T-helper 2 cell treated with Interferon-gamma antibody and Interleukin-4, amounts not matched to agents 100 ng/mL and 5 ng/mL, for 36 hours (primary cell): ENCODE measurements around the gene MON1A. TPM values are rescaled to one million over a fixed set of nuclear protein-coding genes. Genes with fewer than 3 reads are reported as not detected.

Experiments
- intact Hi-C: fragments of 100-400 bp; cut with micrococcal nuclease; formaldehyde crosslinking; loops from one replicate; pipeline ENCODE4 v1.15.1; 2023
- total RNA-seq: library from RNA; stranded (reverse); gene quantifications from 2 replicates; pipeline ENCODE4 v1.2.3, GENCODE V29; 2022

Gene MON1A
- 13.5 and 14.4 TPM in 2 replicates for total RNA-seq

GRCh38 chr3:49929291-49930167, at the start of gene MON1A:
Gene MON1A (minus strand): TSS chr3:49929811. CDS start chr3:49913346, 16,465 bp downstream.
- intact Hi-C loops: loop anchor here (1.0 to 10.0 kb wide), 2 partner anchors 11 to 305 kb away; partner anchors contain the start of genes GNAI2 and RBM6

GRCh38 chr3:49976942-49977341, 47.3 kb upstream of the MON1A start:
- intact Hi-C loops: no loop called here

GRCh38 chr3:49972656-49973055, 43.0 kb upstream of the MON1A start:
- intact Hi-C loops: no loop called here

GRCh38 chr3:49968346-49968745, 38.7 kb upstream of the MON1A start:
- intact Hi-C loops: no loop called here

GRCh38 chr3:49967291-49967690, 37.7 kb upstream of the MON1A start:
- intact Hi-C loops: no loop called here

GRCh38 chr3:49966233-49966942, 36.8 kb upstream of the MON1A start:
- intact Hi-C loops: no loop called here

GRCh38 chr3:49955636-49956035, 26.0 kb upstream of the MON1A start:
- intact Hi-C loops: no loop called here

- intact Hi-C loops: no loop called here
Observed at GRCh38 chr3:49952924-49953323, 23.3 kb upstream of the MON1A start.

- intact Hi-C loops: no loop called here
Observed at GRCh38 chr3:49942651-49943050, 13.0 kb upstream of the MON1A start.

- intact Hi-C loops: loop anchor here (1.0 to 2.0 kb wide), 5 partner anchors 11 to 470 kb away; partner anchors contain the start of genes DAG1, MON1A, MST1R and RBM5
Observed at GRCh38 chr3:49940667-49941249, 11.1 kb upstream of the MON1A start.

- intact Hi-C loops: loop anchor here (1.0 to 10.0 kb wide), 7 partner anchors 11 to 469 kb away; partner anchors contain the start of genes DAG1, GNAI2, IP6K1 and MON1A
Observed at GRCh38 chr3:49939858-49940666, 10.5 kb upstream of the MON1A start, which contains the start of gene RBM6. Gene RBM6 (plus strand): TSS chr3:49940150. CDS start chr3:49962642, 22,492 bp downstream.

GRCh38 chr3:49937090-49937489, 7.5 kb upstream of the MON1A start:
- intact Hi-C loops: loop anchor here (10.0 kb wide), 1 partner anchor 298 kb away; the partner anchor contains the start of gene GNAI2

GRCh38 chr3:49932281-49932680, 2.7 kb upstream of the MON1A start:
- intact Hi-C loops: loop anchor here (10.0 kb wide), 1 partner anchor 303 kb away; the partner anchor contains the start of gene GNAI2

- intact Hi-C loops: loop anchor here (10.0 kb wide), 1 partner anchor 304 kb away; the partner anchor contains the start of gene GNAI2
Observed at GRCh38 chr3:49930922-49931321, 1.3 kb upstream of the MON1A start.

GRCh38 chr3:49930168-49930690, 618 bp upstream of the MON1A start:
- intact Hi-C loops: loop anchor here (10.0 kb wide), 1 partner anchor 305 kb away; the partner anchor contains the start of gene GNAI2

GRCh38 chr3:49928481-49929017, 1.1 kb downstream of the MON1A start:
- intact Hi-C loops: loop anchor here (1.0 kb wide), 1 partner anchor 12 kb away; the partner anchor contains the start of gene RBM6

GRCh38 chr3:49927798-49928197, 1.8 kb downstream of the MON1A start:
- intact Hi-C loops: no loop called here

- intact Hi-C loops: no loop called here
Observed at GRCh38 chr3:49926117-49926728, 3.4 kb downstream of the MON1A start.

GRCh38 chr3:49925485-49925884, 4.1 kb downstream of the MON1A start:
- intact Hi-C loops: no loop called here
